HG02884 (cell line): ENCODE results near the gene SLC39A11.

Experiments
- ATAC-seq: cut with Tn5 transposase; IDR thresholded peaks from one replicate; pipeline ENCODE4 v1.9.1; 2021; ENCODE audit warnings: mild to moderate bottlenecking, moderate library complexity; ENCODE audit not compliant: unreplicated experiment

The SLC39A11 gene

DNA sequence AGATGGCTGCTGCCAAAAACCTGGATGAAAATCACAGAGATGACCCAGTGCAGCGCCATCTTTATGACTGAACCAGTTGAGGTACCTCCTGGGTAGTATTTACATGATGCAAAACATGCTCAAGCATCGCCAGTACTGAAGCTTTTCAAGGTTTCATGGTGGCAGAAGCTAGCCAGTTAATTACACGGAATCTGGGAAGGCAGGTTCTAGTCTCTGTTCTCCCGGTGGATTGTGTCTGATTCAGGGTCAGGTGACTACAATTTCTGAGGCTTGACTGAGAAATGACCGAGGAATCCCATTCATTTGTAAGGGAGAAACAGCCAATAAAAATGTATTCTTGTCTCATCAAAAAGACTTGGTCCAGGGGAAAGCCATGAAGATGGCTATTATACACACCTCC, 209.1 kb downstream of the SLC39A11 start:
- ATAC-seq = no peak

DNA sequence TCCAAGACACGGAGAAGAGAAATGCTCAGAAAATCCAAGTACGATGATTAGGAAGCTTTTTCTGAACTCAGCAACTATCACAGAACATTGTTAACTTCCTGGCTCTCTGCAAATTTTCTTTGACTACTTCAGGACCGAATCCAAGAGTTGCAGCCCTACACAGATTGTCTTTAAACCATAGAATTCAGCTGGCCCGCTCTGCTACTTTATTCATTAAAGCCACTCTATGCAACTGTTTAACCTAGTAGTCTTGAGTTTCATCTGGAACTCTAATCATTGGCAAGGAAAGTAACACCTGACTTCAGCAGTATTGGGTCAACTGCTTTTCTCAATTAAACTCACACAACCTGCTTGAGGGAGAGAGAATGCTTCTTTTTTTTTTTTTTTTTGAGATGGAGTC, 210.1 kb downstream of the SLC39A11 start:
- ATAC-seq = no peak

- no peak for ATAC-seq
Measured at GRCh38 chr17:72879877-72880276, 212.6 kb downstream of the SLC39A11 start.

- no peak for ATAC-seq
Measured at GRCh38 chr17:72878975-72879660, 213.4 kb downstream of the SLC39A11 start.

DNA sequence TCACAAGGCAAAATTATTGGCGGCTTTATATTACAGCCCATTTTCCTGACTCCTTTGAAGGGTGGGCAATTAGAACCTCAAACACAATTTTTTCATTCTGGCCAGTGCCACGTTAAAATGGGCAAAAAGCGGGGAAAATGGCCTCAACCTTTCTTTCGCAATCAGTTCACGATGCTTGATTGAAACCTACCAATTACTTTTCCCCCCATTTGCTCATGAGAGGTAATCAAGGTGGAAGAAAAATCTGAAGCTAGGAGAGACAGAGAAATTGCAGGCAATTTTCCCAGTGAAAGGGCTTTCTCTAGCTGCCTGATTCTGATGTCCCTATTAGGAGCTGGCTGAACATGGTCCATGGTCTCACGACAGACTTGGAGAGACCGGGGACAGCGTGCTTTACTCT, 215.1 kb downstream of the SLC39A11 start:
- ATAC-seq = no peak

DNA sequence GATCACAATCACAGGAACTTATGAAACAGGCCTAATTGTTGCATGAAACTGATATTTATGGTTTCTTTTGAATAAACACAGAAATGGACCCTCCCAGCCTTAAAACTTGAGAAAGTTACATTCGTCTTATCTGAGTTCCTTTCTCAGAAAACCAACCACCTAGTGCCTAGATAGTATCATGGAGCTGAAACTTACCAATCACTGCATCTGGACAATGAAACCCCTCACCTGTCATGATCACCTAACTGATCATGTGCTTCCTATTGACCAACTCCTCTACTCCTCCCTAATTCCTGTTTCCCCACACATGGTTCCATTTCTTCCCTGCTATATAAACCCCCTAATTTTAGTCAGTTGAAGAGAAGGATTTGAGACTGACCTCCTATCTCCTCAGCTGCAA, 216.1 kb downstream of the SLC39A11 start:
- ATAC-seq = no peak

DNA sequence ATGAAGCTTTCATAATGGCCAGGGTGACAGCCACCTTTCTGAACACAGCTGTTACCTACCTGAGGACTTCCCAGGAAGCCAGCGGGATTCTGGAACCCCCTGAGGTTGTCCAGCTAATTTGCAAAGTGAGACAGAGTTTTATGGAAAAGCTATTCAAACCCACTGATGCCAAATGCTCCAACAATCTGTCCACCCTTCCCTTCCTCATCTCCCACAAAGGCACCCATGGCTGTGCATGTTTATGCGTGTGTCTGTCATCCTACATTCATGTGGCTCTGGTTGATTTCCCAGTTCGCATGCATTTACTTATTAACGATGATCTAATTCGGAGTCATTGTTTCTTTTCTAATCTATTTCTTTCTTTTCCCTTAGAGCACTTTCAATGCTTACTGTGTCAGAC, 217.1 kb downstream of the SLC39A11 start:
- no peak for ATAC-seq

DNA sequence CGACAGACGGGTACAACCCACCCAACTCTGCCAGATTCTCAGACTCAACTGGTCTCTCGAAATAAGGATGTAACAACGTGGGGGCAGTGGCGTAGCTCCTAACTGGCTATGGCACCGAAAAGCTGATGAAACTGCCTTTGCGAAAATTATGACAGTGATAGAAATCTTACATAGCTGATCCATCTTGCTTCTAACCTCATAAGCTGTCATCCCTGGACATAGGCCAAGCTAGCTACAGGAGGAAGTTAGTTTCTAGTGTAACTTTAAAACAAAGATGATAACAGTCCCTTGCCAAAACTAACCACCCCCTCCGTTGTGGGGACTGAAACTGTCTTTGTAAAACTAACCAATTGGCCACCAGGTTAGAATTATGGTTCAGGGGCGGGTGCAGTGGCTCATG, 220.1 kb downstream of the SLC39A11 start:
- ATAC-seq = no peak

DNA sequence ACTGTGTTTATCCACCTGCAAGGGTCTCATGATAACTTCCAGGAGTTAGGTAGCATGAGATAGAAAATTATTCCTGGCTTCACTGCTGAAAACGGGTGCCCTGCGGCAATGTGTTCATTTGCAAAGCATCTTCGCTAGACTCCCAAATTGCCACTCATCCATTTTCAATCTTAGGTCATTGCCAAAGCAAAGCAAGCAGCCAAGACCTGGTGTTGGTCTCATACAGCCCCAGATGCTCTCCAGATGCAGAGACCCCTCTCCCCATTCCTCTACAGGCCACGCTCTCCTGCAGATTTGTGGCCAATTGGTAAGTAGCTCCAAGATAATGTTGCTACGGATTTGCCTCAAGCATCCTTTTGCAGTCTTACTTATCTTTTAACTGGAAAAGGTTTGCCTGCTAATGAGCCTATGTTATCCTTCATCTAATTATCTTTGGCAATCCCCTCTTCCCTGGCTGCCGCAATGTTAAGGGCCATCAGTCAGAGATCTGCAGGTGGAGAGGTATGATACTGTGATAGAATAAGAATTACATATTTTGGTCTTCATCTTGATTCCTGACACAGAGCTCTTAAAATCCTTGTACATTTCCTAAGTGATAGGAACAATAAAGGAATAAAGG, 222.0 kb downstream of the SLC39A11 start:
- no peak for ATAC-seq

GRCh38 chr17:72869630-72870029, 222.9 kb downstream of the SLC39A11 start:
- no peak for ATAC-seq

GRCh38 chr17:72865954-72866353, 226.5 kb downstream of the SLC39A11 start:
- ATAC-seq = no peak

GRCh38 chr17:72863526-72864211, 228.8 kb downstream of the SLC39A11 start:
- no peak for ATAC-seq

DNA sequence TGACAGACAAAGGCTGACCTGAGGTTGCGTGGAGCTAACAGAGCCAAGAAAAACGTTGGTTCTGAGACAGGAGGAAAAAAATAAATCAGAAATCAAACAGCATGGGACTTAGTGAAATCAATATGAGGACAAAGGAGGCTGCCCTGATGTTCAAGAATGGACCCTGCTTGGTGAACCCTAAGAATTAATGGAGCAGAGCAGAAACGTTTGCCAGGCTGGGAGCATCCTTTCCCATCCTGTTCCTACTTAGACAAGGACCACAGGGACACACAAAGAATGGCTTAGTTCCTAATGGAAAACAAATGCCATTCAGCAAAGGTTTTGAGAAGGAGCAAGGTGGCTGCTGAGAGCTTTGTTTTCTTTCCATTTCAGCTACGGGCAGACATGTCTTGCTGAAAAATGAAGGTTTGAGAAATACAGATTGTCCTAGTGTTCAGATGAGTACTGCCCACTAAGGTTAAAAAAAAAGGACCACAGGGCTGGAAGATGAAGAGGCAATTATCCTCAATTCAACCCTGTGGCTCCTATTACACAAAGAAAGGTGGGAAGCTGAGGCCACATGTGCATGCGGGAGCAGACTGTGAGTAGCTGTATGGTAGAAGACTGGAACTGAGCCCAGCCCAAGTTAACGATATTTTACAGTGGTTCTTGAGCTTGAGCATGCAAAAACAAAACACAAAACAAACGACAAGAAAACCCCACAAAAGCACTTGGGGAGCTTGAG, 230.1 kb downstream of the SLC39A11 start:
- no peak for ATAC-seq

- no peak for ATAC-seq
Measured at GRCh38 chr17:72861811-72862210, 230.7 kb downstream of the SLC39A11 start.

DNA sequence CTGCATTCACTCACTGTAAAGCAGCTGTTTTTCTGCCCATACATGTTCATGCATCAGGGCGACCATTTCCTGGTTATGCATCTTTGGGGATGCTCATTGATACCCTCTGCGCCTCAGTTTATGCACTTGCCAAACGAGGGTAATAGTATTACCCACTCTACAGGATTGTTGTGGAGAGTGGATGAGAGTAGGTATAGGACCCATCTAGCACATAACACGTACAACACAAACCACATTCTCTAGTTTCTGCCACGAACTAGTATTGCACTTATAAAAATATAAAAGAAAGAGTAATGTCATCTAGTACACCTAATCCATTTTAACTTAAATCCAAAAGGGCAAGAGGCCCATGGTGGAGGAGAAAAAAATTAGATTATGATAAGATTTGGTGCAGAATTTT, 231.7 kb downstream of the SLC39A11 start:
- no peak for ATAC-seq

GRCh38 chr17:72858826-72859495, 233.5 kb downstream of the SLC39A11 start:
- ATAC-seq = no peak

- ATAC-seq = no peak
Measured at GRCh38 chr17:72853440-72854415, 238.8 kb downstream of the SLC39A11 start.

DNA sequence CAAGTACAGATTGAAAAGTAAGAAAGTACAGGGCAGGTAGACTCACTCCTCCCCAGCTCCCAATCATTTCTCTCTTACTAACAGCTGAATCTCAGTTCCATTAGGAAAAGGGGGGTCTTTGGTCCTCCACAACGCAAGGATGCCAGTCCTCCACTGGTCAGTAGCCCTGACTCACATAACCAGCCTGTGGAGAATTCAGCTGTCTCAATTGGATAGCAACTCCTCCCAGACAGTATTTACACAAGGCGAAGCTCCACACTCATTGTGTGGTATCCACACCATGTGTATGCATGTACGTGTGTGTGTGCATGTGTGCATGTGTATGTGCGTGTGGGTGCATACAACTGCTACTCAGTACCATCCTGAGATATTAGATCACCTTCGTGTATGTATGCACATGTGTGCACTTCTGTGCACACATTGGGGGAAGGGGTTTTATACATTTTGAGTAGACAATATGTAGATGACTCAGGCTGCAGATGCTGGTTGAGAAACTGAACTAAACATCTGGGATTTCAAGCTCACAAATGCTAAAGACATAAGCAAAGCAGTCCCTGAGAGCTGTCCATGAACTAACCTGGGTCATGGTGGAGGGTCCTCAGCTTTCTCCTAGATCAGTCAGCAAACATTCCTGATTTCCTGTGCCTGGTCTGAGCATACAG, 240.1 kb downstream of the SLC39A11 start:
- no peak for ATAC-seq

GRCh38 chr17:72850410-72851118, 241.9 kb downstream of the SLC39A11 start:
- ATAC-seq = no peak
